K562 (cell line): ENCODE data around the gene CLCN6. TPM values are rescaled to one million over a fixed set of nuclear protein-coding genes. Genes with fewer than 3 reads are reported as not detected.

Experiments used
- EGR1 ChIP-seq: fragments of 450-650 bp; conservative IDR thresholded peaks from 2 replicates; pipeline ENCODE4 v1.6.1; 2017; ENCODE audit warnings: mild to moderate bottlenecking
- ELF2 ChIP-seq: fragments of 250-450 bp; sonication (Bioruptor Pico); IDR thresholded peaks from 2 replicates; pipeline ENCODE4 v1.5.0; 2021; ENCODE audit warnings: mild to moderate bottlenecking
- HCFC1 ChIP-seq: IDR thresholded peaks from 2 replicates; pipeline ENCODE4 v1.6.1; 2012; ENCODE audit warnings: low read depth, low read length, improper control_type of control experiment
- HNRNPL ChIP-seq: fragments of 200-400 bp; formaldehyde crosslinking; IDR thresholded peaks from 2 replicates; pipeline ENCODE4 v1.6.1; 2017; ENCODE audit warnings: low read depth, mild to moderate bottlenecking, low read length
- PHF21A ChIP-seq: fragments of 450-650 bp; IDR thresholded peaks from 2 replicates; pipeline ENCODE4 v1.6.1; 2017; ENCODE audit warnings: low read depth, borderline replicate concordance
- RBBP5 ChIP-seq: fragments of 200-600 bp; sonication (generic); IDR thresholded peaks from 2 replicates; pipeline ENCODE4 v1.6.1; 2012; ENCODE audit warnings: borderline replicate concordance, mild to moderate bottlenecking, low read length, control low read depth, inconsistent platforms; ENCODE audit not compliant: insufficient read depth, poor library complexity, severe bottlenecking
- SRSF1 ChIP-seq: fragments of 200-400 bp; formaldehyde crosslinking; IDR thresholded peaks from 2 replicates; pipeline ENCODE4 v1.6.1; 2017; ENCODE audit warnings: mild to moderate bottlenecking, low read depth, low read length, moderate library complexity
- ZBTB8A ChIP-seq: fragments of 450-650 bp; IDR thresholded peaks from 2 replicates; pipeline ENCODE4 v1.6.1; 2018; ENCODE audit warnings: mild to moderate bottlenecking, moderate library complexity; ENCODE audit not compliant: partially characterized antibody
- ZNF140 ChIP-seq: fragments of 250-450 bp; sonication (Bioruptor Pico); IDR thresholded peaks from 2 replicates; pipeline ENCODE4 v1.8.0; 2021; ENCODE audit warnings: moderate library complexity, mild to moderate bottlenecking, inconsistent platforms
- ZNF197 ChIP-seq: fragments of 200-800 bp; sonication (Bioruptor generic); IDR thresholded peaks from 2 replicates; pipeline ENCODE4 v1.6.1; 2016; ENCODE audit warnings: low read depth, missing genetic modification characterization, missing compliant biosample characterization
- ZNF263 ChIP-seq: sonication (generic); formaldehyde crosslinking; IDR thresholded peaks from 2 replicates; pipeline ENCODE4 v1.8.0; 2022; ENCODE audit warnings: mild to moderate bottlenecking, missing genetic modification reagents, borderline replicate concordance
- ZNF316 ChIP-seq: fragments of 450-650 bp; IDR thresholded peaks from 2 replicates; pipeline ENCODE4 v1.6.1; 2016
- ZSCAN29 ChIP-seq: fragments of 450-650 bp; IDR thresholded peaks from 2 replicates; pipeline ENCODE4 v1.6.1; 2017
- polyA plus RNA-seq, 8 experiments: library from polyadenylated mRNA; depleted of rRNA in 4 of 8; stranded (reverse) in 5 of 8; unstranded in 3 of 8; fragments of >200 nt; fragmentation: Nextera tagmentation in 2 of 8; fragmentation: Illumina TruSeq in 1 of 8; extraction: Ambion mirVana in 2 of 8; extraction: Trizol in 1 of 8; gene quantifications; 2 replicates each; pipeline versions ENCODE4 v1.2.1 to v1.2.3, GENCODE V29; 2011 to 2014; ENCODE audit warnings: inconsistent platforms in 1 of 8, missing spikeins in 1 of 8
- total RNA-seq, 7 experiments: library from RNA; depleted of rRNA in 6 of 7; stranded (reverse); fragments of >200 nt in 6 of 7; fragmentation: Illumina TruSeq in 2 of 7; extraction: Trizol in 2 of 7; gene quantifications; 2 replicates each; pipeline versions ENCODE4 v1.2.1 to v1.2.3, GENCODE V29; 2011 to 2021; ENCODE audit warnings: low replicate concordance in 1 of 7
- TF ChIP-seq, protein P1 (sequence below), 2 experiments: IDR thresholded peaks; 2 replicates each; pipeline ENCODE4 v1.6.1; 2012; ENCODE audit warnings: improper control_type of control experiment in 2 of 2, low read depth in 2 of 2, low read length in 2 of 2, borderline replicate concordance in 1 of 2
- TF ChIP-seq, protein P2 (sequence below): fragments of 250-450 bp; sonication (Bioruptor Pico); IDR thresholded peaks from 2 replicates; pipeline ENCODE4 v1.8.0; 2022; ENCODE audit warnings: inconsistent platforms, mild to moderate bottlenecking, moderate library complexity, borderline replicate concordance
- TF ChIP-seq, protein P3 (sequence below): sonication (generic); formaldehyde crosslinking; IDR thresholded peaks from 2 replicates; pipeline ENCODE4 v1.8.1; 2023; ENCODE audit warnings: mild to moderate bottlenecking, missing genetic modification reagents, moderate library complexity
- TF ChIP-seq, protein P4 (sequence below): sonication (generic); formaldehyde crosslinking; IDR thresholded peaks from 2 replicates; pipeline ENCODE4 v1.8.0; 2022; ENCODE audit warnings: missing genetic modification reagents, mild to moderate bottlenecking, borderline replicate concordance
- TF ChIP-seq, protein P5 (sequence below): sonication (generic); formaldehyde crosslinking; IDR thresholded peaks from 2 replicates; pipeline ENCODE4 v1.5.0; 2020; ENCODE audit warnings: missing genetic modification reagents
- TF ChIP-seq, protein P6 (sequence below), 2 experiments: fragments of 450-650 bp; IDR thresholded peaks; 2 replicates each; pipeline ENCODE4 v1.6.1; 2016

Gene CLCN6
- total and polyA plus RNA-seq, 9 of the 15 experiments (the other 6 are each of a cell fraction or from before 2014, with no cell fraction given), result 2.0 to 21.8 (median 13.6) TPM

DNA sequence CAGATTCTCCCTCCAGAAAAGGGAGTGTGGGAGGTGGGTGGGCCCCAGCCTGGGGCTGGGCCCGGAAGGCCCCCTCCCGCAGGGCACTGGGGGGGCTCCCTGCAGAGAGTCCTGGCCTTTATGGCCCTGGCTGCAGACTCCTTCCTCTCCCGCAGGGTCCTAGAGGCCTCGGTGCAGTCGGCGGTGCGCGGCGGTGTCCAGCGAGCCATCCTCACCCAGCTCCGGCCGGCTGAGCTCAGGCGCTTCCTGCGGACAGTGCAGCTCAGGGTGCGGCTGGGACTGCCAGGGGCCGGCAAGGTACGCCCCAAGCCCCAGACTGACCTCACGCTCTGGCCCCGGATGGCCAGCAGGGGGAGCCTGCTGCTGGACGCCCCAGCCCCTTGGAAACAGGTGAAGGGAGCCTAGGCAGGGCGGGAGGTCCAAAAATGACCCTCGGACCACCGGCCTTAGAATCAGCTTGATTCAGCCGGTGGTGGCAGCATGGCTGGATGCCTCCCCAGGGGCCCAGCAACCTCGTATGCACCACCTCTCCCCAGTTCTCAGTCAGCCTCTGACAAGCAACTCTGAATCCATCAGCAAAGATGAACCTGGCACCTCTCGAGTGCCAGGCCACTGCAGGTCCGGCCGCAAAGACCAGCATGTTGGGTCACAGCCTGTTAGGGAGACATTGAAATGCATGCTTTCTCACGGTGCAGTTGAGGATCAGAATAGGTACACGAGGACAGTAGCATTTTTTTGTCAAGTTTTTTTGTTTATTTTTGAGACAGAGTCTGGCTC, 20.8 kb upstream of the CLCN6 start (continued):
- TF ChIP-seq, protein P1, sequence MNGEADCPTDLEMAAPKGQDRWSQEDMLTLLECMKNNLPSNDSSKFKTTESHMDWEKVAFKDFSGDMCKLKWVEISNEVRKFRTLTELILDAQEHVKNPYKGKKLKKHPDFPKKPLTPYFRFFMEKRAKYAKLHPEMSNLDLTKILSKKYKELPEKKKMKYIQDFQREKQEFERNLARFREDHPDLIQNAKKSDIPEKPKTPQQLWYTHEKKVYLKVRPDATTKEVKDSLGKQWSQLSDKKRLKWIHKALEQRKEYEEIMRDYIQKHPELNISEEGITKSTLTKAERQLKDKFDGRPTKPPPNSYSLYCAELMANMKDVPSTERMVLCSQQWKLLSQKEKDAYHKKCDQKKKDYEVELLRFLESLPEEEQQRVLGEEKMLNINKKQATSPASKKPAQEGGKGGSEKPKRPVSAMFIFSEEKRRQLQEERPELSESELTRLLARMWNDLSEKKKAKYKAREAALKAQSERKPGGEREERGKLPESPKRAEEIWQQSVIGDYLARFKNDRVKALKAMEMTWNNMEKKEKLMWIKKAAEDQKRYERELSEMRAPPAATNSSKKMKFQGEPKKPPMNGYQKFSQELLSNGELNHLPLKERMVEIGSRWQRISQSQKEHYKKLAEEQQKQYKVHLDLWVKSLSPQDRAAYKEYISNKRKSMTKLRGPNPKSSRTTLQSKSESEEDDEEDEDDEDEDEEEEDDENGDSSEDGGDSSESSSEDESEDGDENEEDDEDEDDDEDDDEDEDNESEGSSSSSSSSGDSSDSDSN (IDR thresholded peaks at IDR 0.05; ENCODE audit: borderline replicate concordance in 1 of 2, low read depth in 2 of 2, low read length in 2 of 2), result peak; percentile 50 to 93; a peak in 2 of 4 replicates
- TF ChIP-seq HNRNPL (0 out of 2 replicates have a peak, but pooled peaks have one; percentile 31), EGR1 (no peak), ZBTB8A (no peak), ZSCAN29 (no peak), RBBP5 (no peak), PHF21A (peak; percentile 38; the same call in 1 of the 2 replicates), ZNF316 (peak; percentile 79), ZNF197 (no peak), ZNF140 (no peak), HCFC1 (peak; percentile 45; the same call in 1 of the 2 replicates), SRSF1 (no peak), ELF2 (CRISPR knock-in tag) (0 out of 2 replicates have a peak, but pooled peaks have one; percentile 25), ZNF263 (CRISPR knock-in tag) (no peak)
- TF ChIP-seq, protein P2, sequence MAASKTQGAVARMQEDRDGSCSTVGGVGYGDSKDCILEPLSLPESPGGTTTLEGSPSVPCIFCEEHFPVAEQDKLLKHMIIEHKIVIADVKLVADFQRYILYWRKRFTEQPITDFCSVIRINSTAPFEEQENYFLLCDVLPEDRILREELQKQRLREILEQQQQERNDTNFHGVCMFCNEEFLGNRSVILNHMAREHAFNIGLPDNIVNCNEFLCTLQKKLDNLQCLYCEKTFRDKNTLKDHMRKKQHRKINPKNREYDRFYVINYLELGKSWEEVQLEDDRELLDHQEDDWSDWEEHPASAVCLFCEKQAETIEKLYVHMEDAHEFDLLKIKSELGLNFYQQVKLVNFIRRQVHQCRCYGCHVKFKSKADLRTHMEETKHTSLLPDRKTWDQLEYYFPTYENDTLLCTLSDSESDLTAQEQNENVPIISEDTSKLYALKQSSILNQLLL, result no peak
- TF ChIP-seq, protein P3, sequence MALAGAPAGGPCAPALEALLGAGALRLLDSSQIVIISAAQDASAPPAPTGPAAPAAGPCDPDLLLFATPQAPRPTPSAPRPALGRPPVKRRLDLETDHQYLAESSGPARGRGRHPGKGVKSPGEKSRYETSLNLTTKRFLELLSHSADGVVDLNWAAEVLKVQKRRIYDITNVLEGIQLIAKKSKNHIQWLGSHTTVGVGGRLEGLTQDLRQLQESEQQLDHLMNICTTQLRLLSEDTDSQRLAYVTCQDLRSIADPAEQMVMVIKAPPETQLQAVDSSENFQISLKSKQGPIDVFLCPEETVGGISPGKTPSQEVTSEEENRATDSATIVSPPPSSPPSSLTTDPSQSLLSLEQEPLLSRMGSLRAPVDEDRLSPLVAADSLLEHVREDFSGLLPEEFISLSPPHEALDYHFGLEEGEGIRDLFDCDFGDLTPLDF (CRISPR knock-in tag), result peak; percentile 32; the same call in 1 of the 2 replicates
- TF ChIP-seq, protein P4, sequence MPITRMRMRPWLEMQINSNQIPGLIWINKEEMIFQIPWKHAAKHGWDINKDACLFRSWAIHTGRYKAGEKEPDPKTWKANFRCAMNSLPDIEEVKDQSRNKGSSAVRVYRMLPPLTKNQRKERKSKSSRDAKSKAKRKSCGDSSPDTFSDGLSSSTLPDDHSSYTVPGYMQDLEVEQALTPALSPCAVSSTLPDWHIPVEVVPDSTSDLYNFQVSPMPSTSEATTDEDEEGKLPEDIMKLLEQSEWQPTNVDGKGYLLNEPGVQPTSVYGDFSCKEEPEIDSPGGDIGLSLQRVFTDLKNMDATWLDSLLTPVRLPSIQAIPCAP (CRISPR knock-in tag), result no peak
- TF ChIP-seq, protein P5, sequence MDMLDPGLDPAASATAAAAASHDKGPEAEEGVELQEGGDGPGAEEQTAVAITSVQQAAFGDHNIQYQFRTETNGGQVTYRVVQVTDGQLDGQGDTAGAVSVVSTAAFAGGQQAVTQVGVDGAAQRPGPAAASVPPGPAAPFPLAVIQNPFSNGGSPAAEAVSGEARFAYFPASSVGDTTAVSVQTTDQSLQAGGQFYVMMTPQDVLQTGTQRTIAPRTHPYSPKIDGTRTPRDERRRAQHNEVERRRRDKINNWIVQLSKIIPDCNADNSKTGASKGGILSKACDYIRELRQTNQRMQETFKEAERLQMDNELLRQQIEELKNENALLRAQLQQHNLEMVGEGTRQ (CRISPR knock-in tag), result no peak
- TF ChIP-seq, protein P6, sequence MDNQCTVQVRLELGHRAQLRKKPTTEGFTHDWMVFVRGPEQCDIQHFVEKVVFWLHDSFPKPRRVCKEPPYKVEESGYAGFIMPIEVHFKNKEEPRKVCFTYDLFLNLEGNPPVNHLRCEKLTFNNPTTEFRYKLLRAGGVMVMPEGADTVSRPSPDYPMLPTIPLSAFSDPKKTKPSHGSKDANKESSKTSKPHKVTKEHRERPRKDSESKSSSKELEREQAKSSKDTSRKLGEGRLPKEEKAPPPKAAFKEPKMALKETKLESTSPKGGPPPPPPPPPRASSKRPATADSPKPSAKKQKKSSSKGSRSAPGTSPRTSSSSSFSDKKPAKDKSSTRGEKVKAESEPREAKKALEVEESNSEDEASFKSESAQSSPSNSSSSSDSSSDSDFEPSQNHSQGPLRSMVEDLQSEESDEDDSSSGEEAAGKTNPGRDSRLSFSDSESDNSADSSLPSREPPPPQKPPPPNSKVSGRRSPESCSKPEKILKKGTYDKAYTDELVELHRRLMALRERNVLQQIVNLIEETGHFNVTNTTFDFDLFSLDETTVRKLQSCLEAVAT (IDR thresholded peaks at IDR 0.05), result peak; percentile 34 to 47; a peak in 2 of 4 replicates
